ENCODE data around the gene NR6A1.

NR6A1 gene

DNA sequence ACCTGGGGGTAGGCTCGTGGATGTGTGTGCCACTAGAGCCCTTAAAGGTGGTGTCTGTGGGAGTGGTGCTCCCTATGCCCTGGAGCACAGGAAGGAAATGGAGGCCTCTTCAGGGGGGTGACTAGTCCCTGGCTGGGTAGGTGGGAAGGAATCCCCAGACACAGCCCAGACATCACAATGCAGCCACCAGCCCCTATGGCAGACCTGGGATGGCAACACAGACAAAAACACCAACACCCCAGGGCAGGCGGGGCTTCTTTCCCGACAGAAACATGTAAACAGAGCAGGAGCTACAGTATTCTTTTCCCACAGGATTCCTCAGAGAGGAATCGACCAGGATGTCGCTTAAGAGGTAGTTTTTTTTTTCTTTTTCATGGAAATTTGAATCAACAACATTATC, 253.5 kb downstream of the NR6A1 start:
- no peak for DNase-seq

- DNase-seq, result no peak
These were observed 256.2 kb downstream of the NR6A1 start for GRCh38 chr9:124514874-124515273.

DNA sequence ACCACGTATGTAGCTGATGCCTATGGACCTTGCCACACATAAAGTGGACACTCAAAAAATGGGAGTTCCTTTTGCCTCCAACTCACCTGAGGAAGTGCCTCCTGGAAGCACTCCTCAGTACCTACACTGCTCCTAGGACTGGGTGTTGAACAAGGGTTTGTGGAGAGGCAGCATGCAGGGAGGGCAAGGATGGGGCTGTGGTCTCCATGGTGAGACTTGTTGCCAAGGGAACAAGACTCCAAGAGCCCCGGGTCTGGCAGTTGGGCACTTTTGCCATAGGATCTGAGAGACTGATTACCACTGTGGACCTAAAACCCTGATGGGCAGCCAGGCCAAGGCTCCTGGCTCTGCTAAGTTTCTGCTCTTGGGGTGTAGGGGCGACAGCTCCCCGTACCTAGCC, 257.0 kb downstream of the NR6A1 start:
- no peak for DNase-seq

DNA sequence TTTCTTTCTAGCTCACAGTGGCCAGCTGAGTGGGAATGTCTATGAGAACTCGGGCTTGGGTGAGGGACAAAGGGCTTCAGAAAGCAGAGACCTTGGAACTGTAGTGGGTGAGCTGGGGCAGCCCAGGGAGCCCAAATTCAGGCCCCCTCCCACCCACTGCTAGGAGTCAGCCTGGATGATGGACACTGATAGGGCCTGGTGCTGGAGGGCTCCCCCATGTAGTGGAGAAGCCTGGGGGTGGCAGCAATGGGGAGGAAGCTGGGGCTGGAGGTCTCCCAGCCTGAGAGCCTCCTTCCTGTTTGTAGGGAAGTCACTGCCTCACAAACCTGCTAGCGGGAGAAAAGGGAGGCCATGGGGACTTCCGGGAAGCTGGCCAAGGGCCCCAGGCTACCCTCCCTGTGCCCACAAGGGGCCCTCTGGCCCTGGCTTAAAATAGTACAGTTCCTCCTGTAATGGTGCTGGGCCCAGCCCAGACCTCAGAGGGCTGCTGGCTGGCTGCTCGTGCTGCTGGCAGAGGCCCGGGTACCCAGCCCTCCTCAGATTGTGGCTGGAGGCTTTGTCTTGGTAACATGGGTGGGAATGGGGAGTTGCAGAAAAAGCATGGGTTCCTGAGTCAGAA, 257.6 kb downstream of the NR6A1 start:
- DNase-seq, result no peak

DNA sequence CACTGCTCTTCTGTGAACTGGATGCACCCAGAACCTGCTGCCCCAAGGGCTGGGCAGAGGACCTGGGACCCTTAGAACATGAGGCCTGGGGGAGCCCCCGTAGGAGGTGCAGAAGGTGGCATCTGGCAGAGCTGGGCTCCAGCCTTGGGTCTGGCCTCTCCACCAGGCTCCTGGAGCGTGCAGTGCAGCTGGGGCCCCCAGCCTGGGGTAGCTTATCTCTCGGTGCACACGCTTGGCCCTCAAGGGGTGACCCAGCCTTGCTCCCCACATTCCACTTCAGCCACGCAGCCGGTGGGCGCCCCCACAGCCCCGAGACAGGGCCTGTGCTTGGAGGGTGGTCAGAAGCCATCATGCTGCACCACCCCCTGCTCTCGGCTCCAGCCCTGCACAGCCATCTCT, 258.3 kb downstream of the NR6A1 start:
- DNase-seq, result no peak

DNA sequence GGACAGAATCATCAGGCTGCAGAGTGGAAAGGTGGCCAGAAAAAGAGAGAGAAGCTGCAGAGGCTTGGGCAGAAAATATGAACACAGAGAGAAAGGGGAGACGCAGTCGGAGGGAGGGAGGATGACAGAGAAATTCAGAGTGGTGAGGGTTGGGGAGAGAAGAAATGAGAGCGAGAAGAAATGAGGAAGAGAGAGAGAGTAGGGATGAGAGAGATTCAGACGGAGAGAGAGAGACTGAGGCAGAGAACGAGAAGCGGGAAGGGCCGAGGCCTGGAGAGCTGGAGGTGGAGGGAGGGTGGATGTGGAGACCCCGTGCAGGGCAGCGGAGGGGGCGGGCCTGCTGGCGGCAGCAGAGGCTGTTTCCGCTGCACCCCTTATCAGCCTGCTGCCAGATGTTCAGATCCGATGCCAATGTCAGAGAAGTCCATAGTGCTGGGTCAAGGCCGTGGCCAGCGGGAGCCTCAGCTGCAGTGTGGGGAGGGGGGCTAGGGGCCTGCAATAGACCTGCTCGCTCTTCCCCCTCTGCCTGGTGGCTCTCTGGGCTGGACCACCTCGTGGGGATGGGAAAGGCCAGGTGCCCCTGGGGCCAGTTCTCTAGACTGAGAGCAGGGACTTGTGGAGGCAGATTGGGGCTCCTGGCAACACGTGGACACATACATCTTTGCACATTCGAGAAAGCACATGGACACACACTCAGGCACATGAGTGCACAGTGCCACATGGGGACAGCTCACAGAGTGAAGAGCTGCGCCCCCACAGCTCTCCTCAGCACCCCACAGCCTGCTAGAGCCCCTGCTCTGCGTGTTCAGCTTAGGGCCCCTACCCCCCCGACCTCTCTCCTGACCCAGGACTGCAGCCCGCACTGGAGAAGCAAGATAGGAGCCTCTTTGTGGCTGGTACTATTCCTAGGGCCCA, 259.0 kb downstream of the NR6A1 start:
- DNase-seq, result no peak

DNA sequence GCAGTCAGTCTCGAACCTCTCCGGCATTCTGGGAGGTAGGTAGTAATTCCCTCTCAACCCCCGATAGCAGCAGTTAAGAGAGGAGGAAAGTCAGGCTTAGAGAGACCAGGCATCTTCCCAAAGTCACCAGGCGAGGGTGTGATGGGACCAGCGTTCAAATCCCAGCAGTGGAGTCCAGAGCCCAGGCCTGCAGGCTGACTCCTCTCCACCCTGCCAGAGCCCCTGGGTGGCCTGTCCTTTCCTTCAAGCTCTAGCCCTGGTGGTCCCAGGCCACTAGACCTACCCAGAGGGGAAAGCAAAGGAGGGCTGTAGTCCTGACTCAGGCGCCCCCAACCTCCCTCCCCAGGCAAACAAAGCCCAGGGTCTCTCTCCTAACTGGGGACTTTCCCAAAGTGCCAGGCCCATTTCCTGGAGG, 259.7 kb downstream of the NR6A1 start:
- no peak for DNase-seq

GRCh38 chr9:124510650-124511425, 260.3 kb downstream of the NR6A1 start:
- DNase-seq, result no peak

- no peak for DNase-seq
These were observed 263.2 kb downstream of the NR6A1 start for GRCh38 chr9:124507880-124508423.

DNA sequence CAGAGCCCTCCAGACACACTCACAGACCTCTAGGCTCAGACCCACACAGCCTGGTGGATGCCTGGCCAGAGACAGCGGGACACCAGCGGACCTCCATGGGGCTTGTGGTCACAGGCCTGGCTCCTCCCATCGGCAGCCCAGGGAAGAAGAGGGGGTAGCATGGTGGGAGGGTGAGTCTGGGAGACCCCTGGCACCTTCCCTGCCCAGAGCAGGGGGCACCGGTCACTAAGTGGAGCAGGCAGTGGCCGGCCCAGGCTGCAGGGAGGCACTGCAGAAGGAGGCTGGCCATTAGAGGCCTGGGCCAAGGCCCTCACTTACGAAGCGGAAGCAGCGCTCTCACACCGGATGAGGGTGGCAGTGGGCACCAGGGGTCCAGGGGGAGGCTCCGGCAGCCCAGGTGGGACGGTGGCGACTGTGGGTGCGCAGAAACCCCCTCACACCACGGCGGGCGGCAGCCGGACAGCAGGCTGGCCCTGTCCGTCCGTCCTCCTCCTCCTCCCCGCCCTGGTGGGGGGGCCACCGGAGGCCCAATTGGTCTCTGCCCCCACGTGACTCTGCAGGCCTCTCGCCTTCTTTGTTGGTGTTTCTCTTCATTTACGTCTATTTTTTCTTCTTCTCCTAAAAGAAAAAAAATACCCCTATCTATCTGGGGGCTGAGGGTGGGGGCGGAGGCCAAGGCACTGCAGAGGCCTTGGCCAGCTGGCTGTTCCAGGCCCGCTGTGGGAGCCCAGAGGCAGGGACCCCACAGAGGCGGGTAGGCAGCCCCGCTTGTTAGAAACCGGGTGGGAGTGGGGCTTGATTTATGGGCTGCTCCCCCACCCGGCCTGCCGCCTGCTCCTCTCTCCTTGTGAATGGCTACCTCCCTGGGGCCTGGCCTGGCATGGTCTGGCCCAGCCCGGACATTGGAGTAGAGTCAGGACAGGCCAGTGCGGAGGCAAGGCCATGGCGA, 263.9 kb downstream of the NR6A1 start, which contains the start of gene NR5A1:
NR5A1 (minus strand) TSS at position 469 of the 949 bp plus-strand sequence. CDS start 4,004 bp downstream, outside the sequence.
- DNase-seq, result no peak

- no peak for DNase-seq
These were observed 264.7 kb downstream of the NR6A1 start for GRCh38 chr9:124506433-124506832.

- no peak for DNase-seq
These were observed 265.2 kb downstream of the NR6A1 start for GRCh38 chr9:124505901-124506346.

- DNase-seq, result no peak
These were observed 265.9 kb downstream of the NR6A1 start for GRCh38 chr9:124505006-124505900.

DNA sequence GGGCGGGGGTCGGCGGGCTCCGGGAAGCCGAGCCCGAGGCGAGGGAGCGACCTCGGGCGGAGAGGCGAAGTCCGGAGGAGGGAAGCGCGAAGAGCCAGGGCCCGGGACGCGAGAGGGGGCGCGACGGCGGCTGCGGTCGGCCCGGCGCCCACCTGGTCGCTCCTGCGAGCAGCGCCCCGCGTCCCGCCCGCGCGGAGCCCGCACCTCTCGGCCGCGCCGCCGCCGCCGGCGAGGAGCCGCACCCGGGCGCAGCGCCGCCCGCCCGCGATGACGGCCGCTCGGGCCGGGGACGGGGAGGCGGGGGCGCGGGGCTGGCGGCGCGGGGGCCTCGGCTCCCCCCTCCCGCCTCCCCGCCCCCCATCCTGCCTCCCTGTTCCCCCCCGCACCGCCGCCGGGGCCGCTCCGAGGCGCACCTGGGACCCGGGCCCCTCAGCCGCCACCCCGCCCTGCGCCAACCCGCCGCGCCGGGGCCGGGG, 266.5 kb downstream of the NR6A1 start:
- no peak for DNase-seq

GRCh38 chr9:124503713-124504529, 267.2 kb downstream of the NR6A1 start:
- DNase-seq, result no peak

- DNase-seq, result no peak
These were observed 268.1 kb downstream of the NR6A1 start for GRCh38 chr9:124502711-124503702.

DNA sequence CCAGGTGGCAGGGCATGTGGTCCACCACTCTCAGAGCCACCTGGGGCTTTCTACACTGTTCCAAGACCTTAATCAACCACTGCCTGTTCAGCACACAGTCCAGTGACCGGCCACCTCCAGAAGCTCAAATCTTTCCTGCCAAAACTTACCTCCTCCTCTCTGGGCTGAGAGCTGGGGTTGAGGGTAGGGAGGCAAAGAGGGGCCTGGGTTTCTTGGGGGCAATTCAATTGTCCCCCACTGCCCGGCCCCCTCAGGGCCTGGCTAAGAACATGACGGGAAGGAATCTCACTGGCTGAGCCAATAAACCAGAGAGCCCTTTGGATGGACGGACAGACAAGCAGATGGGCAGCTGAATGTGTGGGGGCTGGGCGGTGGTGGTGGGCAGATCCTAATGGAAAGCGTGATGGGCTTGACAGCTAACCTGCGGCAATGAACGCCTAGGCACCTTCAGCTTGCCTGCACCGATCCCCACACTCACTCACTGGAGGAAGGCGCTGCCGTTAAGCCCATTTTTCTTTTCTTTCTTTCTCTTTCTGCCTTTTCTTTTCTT, 269.3 kb downstream of the NR6A1 start:
- no peak for DNase-seq
